ENCODE data around the gene NLGN4Y. TPM values are rescaled to one million over a fixed set of nuclear protein-coding genes. Genes with fewer than 3 reads are reported as not detected.

The NLGN4Y gene
- 10 to 100 TPM in 2 of 9 donors, 1 to 10 TPM in 1, not detected in 6; 6.3 to 63.3 (median 24.1) TPM for total RNA-seq
- 1 to 10 TPM in 2 of 3 donors, not detected in 1; 3.7 to 9.1 TPM for polyA plus RNA-seq
- long read RNA-seq, donor 1: 0 reads
- long read RNA-seq, donor 2: 0 reads
- long read RNA-seq, donor 3: 0 reads
- long read RNA-seq, donor 4, partial matches to known transcripts: 0 of 1 reads
- long read RNA-seq, donor 4, other reads (novel, unspliced or antisense): 1 of 1 reads
- long read RNA-seq, donor 5: 0 reads
- long read RNA-seq, donor 6, partial matches to known transcripts: 0 of 1 reads
- long read RNA-seq, donor 6, other reads (novel, unspliced or antisense): 1 of 1 reads
- long read RNA-seq, donor 7: 0 reads
- long read RNA-seq, donor 8: 0 reads
- long read RNA-seq, donor 9: 0 reads
- long read RNA-seq, donor 10: 0 reads

- intact Hi-C loops (cut with DNase I): no loop called here
- no peaks in the 10 kb centered on the region for H3K9me3 ChIP-seq (replicated peaks in 1 of 3)
- no peak within 1 kb of the TSS for H3K27ac ChIP-seq
- H3K4me1 ChIP-seq (replicated peaks in 1 of 2): no peaks in the 10 kb centered on the region
- H3K27me3 ChIP-seq: no peaks in the 10 kb centered on the region
- 0% methylated on average over 26 to 65 of the region's 65 CpGs; no CpG with 5 or more reads in 2 of the 4 donors for WGBS, 4 donors
- no peaks in the 10 kb centered on the region for H3K36me3 ChIP-seq (replicated peaks in 1 of 2)
- TF ChIP-seq CTCF (IDR thresholded peaks at IDR 0.05): no peak
- TF ChIP-seq POLR2A (IDR thresholded peaks at IDR 0.05): no peak
- peak within 1 kb of the TSS in 2 of 4 donors; percentile 14 to 33 for H3K4me3 ChIP-seq
- DNase-seq: peak in 2 of 7 donors; percentile 34 to 57
Observed at GRCh38 chrY:14524272-14525231, at the start of gene NLGN4Y. Gene NLGN4Y (plus strand): TSS chrY:14524529. CDS start chrY:14622120, 97,591 bp downstream.

- Histone ChIP-seq H3K4me1 (replicated peaks in 1 of 2) (no peaks in the 10 kb centered on the region), H3K4me3 (no peak overlapping the region), H3K27ac (no peak overlapping the region), H3K36me3 (replicated peaks in 1 of 2) (no peaks in the 10 kb centered on the region), H3K27me3 (no peaks in the 10 kb centered on the region), H3K9me3 (replicated peaks in 1 of 3) (no peaks in the 10 kb centered on the region)
- no peak for DNase-seq
- TF ChIP-seq CTCF (IDR thresholded peaks at IDR 0.05) (no peak), POLR2A (IDR thresholded peaks at IDR 0.05) (no peak)
- intact Hi-C loops (cut with DNase I): no loop called here
Observed at GRCh38 chrY:14485935-14486334, 38.4 kb upstream of the NLGN4Y start.

GRCh38 chrY:14490226-14490625 lies 34.1 kb upstream of the NLGN4Y start:
- no peak for TF ChIP-seq POLR2A (IDR thresholded peaks at IDR 0.05)
- no peak for TF ChIP-seq CTCF (IDR thresholded peaks at IDR 0.05)
- WGBS, 4 donors: 22 to 41% methylated on average over 1 of the region's 1 CpG; no CpG with 5 or more reads in 2 of the 4 donors
- Histone ChIP-seq H3K36me3 (replicated peaks in 1 of 2) (no peaks in the 10 kb centered on the region), H3K27ac (no peak overlapping the region), H3K27me3 (no peaks in the 10 kb centered on the region), H3K4me3 (no peak overlapping the region), H3K9me3 (replicated peaks in 1 of 3) (no peaks in the 10 kb centered on the region), H3K4me1 (replicated peaks in 1 of 2) (no peaks in the 10 kb centered on the region)
- intact Hi-C loops (cut with DNase I): no loop called here
- DNase-seq: no peak

- no peak for DNase-seq
- H3K27ac ChIP-seq: no peak overlapping the region
- WGBS, 4 donors: 39 to 49% methylated on average over 2 of the region's 2 CpGs; no CpG with 5 or more reads in 2 of the 4 donors
- H3K4me1 ChIP-seq (replicated peaks in 1 of 2): no peaks in the 10 kb centered on the region
- intact Hi-C loops (cut with DNase I): no loop called here
- TF ChIP-seq POLR2A (IDR thresholded peaks at IDR 0.05) (no peak), CTCF (IDR thresholded peaks at IDR 0.05) (no peak)
- no peaks in the 10 kb centered on the region for H3K27me3 ChIP-seq
- H3K9me3 ChIP-seq (replicated peaks in 1 of 3): no peaks in the 10 kb centered on the region
- no peaks in the 10 kb centered on the region for H3K36me3 ChIP-seq (replicated peaks in 1 of 2)
- H3K4me3 ChIP-seq: no peak overlapping the region
Observed at GRCh38 chrY:14498071-14498470, 26.3 kb upstream of the NLGN4Y start.
